CD4-positive, alpha-beta memory T cell (primary cell): ENCODE results near the gene SRP54. TPM values are rescaled to one million over a fixed set of nuclear protein-coding genes. Genes with fewer than 3 reads are reported as not detected.

Source experiments
- CTCF ChIA-PET: fragments of 350-600 bp; sonication (Branson Sonifier 250); formaldehyde crosslinking; loops from one replicate; lab custom pipeline; 2021; ENCODE audit warnings: inconsistent platforms; ENCODE audit not compliant: partially characterized antibody; lab: Charles Lee
- POLR2A ChIA-PET: fragments of 350-600 bp; sonication (Branson Sonifier 250); formaldehyde crosslinking; loops from one replicate; lab custom pipeline; 2021; ENCODE audit not compliant: partially characterized antibody; lab: Charles Lee
- DNase-seq, 5 donors: peaks; one replicate each; pipeline versions ENCODE4 v3.0.0 to v3.0.0-alpha.2; 2020 to 2022; ENCODE audit warnings: mixed read lengths in 1 of 5
- H3K27ac ChIP-seq: one replicate; pipeline ENCODE4 v1.7.0; 2013; ENCODE audit warnings: low read depth, low read length
- H3K27me3 ChIP-seq: 2 replicates; pipeline ENCODE4 v1.7.0; 2013; ENCODE audit warnings: mild to moderate bottlenecking, low read length, moderate library complexity; ENCODE audit not compliant: insufficient read depth
- H3K36me3 ChIP-seq: 2 replicates; pipeline ENCODE4 v1.7.0; 2013; ENCODE audit warnings: mild to moderate bottlenecking, low read length, moderate library complexity; ENCODE audit not compliant: insufficient read depth
- H3K4me1 ChIP-seq: 2 replicates; pipeline ENCODE4 v1.7.0; 2013; ENCODE audit warnings: mild to moderate bottlenecking, low read length, moderate library complexity; ENCODE audit not compliant: insufficient read depth
- H3K4me3 ChIP-seq, 2 donors: one replicate each; pipeline ENCODE4 v1.7.0; 2013; ENCODE audit warnings: low read length in 2 of 2, mild to moderate bottlenecking in 1 of 2
- H3K9me3 ChIP-seq, 2 donors: one replicate each; pipeline ENCODE4 v1.7.0; 2013; ENCODE audit warnings: low read length in 2 of 2, control low read depth in 1 of 2; ENCODE audit not compliant: control insufficient read depth in 1 of 2
- H3K27ac Mint-ChIP-seq, 7 donors: one replicate each; pipeline ENCODE4 v1.8.0; 2020 to 2021; ENCODE audit warnings: mixed read lengths in 7 of 7, mild to moderate bottlenecking in 6 of 7, inconsistent platforms in 3 of 7, moderate library complexity in 3 of 7
- H3K27me3 Mint-ChIP-seq, 2 donors: one replicate each; pipeline ENCODE4 v1.8.0; 2020 to 2021; ENCODE audit warnings: mixed read lengths in 2 of 2
- H3K36me3 Mint-ChIP-seq, 2 donors: one replicate each; pipeline ENCODE4 v1.8.0; 2020 to 2021; ENCODE audit warnings: mixed read lengths in 2 of 2, inconsistent platforms in 1 of 2, mild to moderate bottlenecking in 1 of 2
- H3K4me1 Mint-ChIP-seq, 4 donors: one replicate each; pipeline ENCODE4 v1.8.0; 2020 to 2021; ENCODE audit warnings: mixed read lengths in 4 of 4, mild to moderate bottlenecking in 1 of 4
- H3K4me3 Mint-ChIP-seq, 8 donors: one replicate each; pipeline ENCODE4 v1.8.0; 2020 to 2021; ENCODE audit warnings: mixed read lengths in 8 of 8, mild to moderate bottlenecking in 7 of 8, moderate library complexity in 6 of 8, inconsistent platforms in 3 of 8
- H3K9me3 Mint-ChIP-seq, 8 donors: one replicate each; pipeline ENCODE4 v1.8.0; 2020 to 2021; ENCODE audit warnings: mixed read lengths in 8 of 8, mild to moderate bottlenecking in 5 of 8, inconsistent platforms in 3 of 8, moderate library complexity in 1 of 8
- intact Hi-C: fragments of 100-400 bp; cut with micrococcal nuclease; formaldehyde crosslinking; loops from one replicate; pipeline ENCODE4 v1.15.1; 2023
- polyA plus RNA-seq, 2 donors: library from polyadenylated mRNA; unstranded; fragments of 300-500 nt; fragmentation: Illumina TruSeq; gene quantifications; one replicate each; pipeline ENCODE4 v1.2.3, GENCODE V29; 2021
- total RNA-seq, 2 experiments: library from RNA; stranded (reverse); gene quantifications; one replicate each; pipeline ENCODE4 v1.2.3, GENCODE V29; 2021

The SRP54 gene
- total and polyA plus RNA-seq, 4 experiments from 2014 or later, result 31.6 to 62.7 (median 54.5) TPM

DNA sequence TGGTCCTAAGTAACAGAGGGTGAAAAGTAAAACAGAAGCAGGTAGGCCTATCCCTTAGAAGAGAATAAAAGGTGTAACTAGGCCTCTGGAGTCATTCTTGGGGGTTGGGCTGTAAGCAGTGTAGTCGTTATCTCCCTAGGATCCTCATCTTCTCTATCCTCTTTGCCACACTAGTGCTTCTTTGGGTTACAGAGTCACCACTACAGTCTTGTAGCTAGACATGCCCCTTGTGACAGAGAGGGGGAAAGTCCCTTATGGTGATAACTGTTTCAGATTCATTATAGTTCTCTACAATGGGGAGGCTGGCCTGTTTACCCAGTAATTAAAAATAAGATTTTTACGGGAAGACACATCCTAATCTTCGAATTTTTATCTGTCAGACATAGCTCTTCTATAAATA, 16.4 kb upstream of the SRP54 start:
- Mint-ChIP-seq H3K4me1 (peaks cover under 1 to 10% (median 3%) of the 10 kb centered on the region in 4 donors), H3K27ac (peak overlapping the region in 4 of 7 donors; percentile 48 to 65 (median 52)), H3K4me3 (no peak overlapping the region), H3K36me3 (peaks cover 20 to 41% of the 10 kb centered on the region in 2 donors), H3K9me3 (no peaks in the 10 kb centered on the region), H3K27me3 (no peaks in the 10 kb centered on the region)
- CTCF ChIA-PET, result no interaction called here
- no peaks in the 10 kb centered on the region for H3K9me3 ChIP-seq
- intact Hi-C loops, result no loop called here
- H3K4me3 ChIP-seq, result no peak overlapping the region
- no peak for DNase-seq
- POLR2A ChIA-PET, result no interaction called here
- H3K4me1 ChIP-seq, result no peaks in the 10 kb centered on the region
- no peaks in the 10 kb centered on the region for H3K27me3 ChIP-seq
- no peak overlapping the region for H3K27ac ChIP-seq
- H3K36me3 ChIP-seq, result no peaks in the 10 kb centered on the region

DNA sequence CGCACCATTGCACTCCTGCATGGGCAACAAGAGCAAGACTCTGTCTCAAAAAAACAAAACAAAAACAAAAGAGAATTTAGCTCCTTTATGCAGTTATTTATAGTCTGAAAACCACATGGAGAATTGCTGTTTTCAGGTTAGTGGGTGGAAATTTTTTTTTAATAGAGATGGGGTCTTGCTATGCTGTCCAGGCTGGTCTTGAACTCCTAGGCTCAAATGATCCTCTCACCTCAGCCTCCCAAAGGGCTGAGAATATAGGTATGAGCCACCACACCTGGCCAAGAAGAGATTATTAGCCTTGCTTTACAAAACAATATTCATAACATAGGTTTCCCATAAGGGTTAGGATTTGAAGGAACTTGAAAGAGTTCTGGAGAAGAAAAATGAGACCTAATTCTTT, 12.1 kb upstream of the SRP54 start:
- Histone ChIP-seq H3K9me3 (no peaks in the 10 kb centered on the region), H3K27ac (no peak overlapping the region), H3K4me3 (no peak overlapping the region), H3K36me3 (no peaks in the 10 kb centered on the region), H3K27me3 (no peaks in the 10 kb centered on the region), H3K4me1 (no peaks in the 10 kb centered on the region)
- intact Hi-C loops, result no loop called here
- Mint-ChIP-seq H3K27ac (no peak overlapping the region), H3K27me3 (no peaks in the 10 kb centered on the region), H3K4me3 (no peak overlapping the region), H3K9me3 (no peaks in the 10 kb centered on the region), H3K36me3 (peaks cover 26 to 33% of the 10 kb centered on the region in 2 donors), H3K4me1 (peaks cover 8 to 23% (median 11%) of the 10 kb centered on the region in 4 donors)
- ChIA-PET POLR2A (no interaction called here), CTCF (interaction anchor here (0.9 kb wide), 1 partner anchor 10 kb away, joined by 3 read pairs; no protein-coding TSS in a partner anchor)
- no peak for DNase-seq

DNA sequence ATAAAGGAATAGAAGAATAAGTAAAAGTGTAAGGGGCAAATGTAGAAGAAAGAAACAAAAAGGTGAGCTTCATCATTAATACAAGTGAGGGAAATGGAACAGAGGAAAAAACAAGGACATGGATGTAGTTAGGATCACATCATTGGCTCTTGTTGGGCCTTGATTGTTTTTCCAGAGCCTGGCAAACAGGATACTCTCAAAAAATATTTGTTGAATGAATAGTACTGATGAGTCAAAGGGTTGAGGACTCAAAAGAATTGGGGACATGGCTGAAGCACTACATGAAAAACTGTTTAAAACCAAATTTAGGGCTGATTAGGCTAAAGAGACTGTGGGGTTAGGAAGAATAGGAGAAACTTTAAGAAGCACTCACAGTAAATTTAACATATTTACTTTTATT, 11.4 kb upstream of the SRP54 start:
- H3K27me3 Mint-ChIP-seq, result no peaks in the 10 kb centered on the region
- intact Hi-C loops, result no loop called here
- Histone ChIP-seq H3K27ac (no peak overlapping the region), H3K36me3 (no peaks in the 10 kb centered on the region), H3K4me1 (no peaks in the 10 kb centered on the region), H3K4me3 (no peak overlapping the region), H3K27me3 (no peaks in the 10 kb centered on the region), H3K9me3 (no peaks in the 10 kb centered on the region)
- CTCF ChIA-PET, result interaction anchor here (0.9 kb wide), 1 partner anchor 9 kb away, joined by 3 read pairs; no protein-coding TSS in a partner anchor
- H3K36me3 Mint-ChIP-seq, result peaks cover 20 to 27% of the 10 kb centered on the region in 2 donors
- peak overlapping the region in 2 of 7 donors; percentile 37 to 57 for H3K27ac Mint-ChIP-seq
- peaks cover 13 to 23% (median 14%) of the 10 kb centered on the region in 4 donors for H3K4me1 Mint-ChIP-seq
- DNase-seq, result no peak
- no peaks in the 10 kb centered on the region for H3K9me3 Mint-ChIP-seq
- H3K4me3 Mint-ChIP-seq, result no peak overlapping the region
- POLR2A ChIA-PET, result no interaction called here

DNA sequence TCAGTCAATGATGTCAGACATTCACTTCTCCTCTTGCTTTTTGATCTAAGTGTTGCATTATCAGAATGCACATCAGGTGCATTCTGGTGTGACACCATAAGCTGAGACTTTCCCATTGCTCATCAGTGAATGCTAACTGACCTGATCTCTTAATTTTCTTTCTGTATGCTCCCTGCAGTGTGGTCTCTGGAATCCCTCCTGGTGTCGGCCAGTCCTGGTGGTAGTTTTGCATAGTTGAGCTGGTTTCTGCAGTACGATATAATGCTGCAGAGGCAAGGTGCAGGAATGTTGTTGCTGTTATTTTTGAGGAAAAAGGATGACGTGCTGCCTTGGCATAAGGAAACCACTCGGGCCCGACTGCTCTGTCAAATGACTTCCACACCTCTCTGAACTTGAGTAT, 11.0 kb upstream of the SRP54 start:
- H3K4me1 Mint-ChIP-seq, result peaks cover 13 to 26% (median 17%) of the 10 kb centered on the region in 4 donors
- Histone ChIP-seq H3K36me3 (no peaks in the 10 kb centered on the region), H3K4me1 (no peaks in the 10 kb centered on the region), H3K4me3 (no peak overlapping the region), H3K9me3 (no peaks in the 10 kb centered on the region), H3K27ac (no peak overlapping the region), H3K27me3 (no peaks in the 10 kb centered on the region)
- peaks cover 18 to 27% of the 10 kb centered on the region in 2 donors for H3K36me3 Mint-ChIP-seq
- no peak for DNase-seq
- POLR2A ChIA-PET, result no interaction called here
- peak overlapping the region in 1 of 8 donors; percentile 50 for H3K4me3 Mint-ChIP-seq
- CTCF ChIA-PET, result no interaction called here
- H3K27me3 Mint-ChIP-seq, result no peaks in the 10 kb centered on the region
- peak overlapping the region in 4 of 7 donors; percentile 10 to 57 (median 56) for H3K27ac Mint-ChIP-seq
- H3K9me3 Mint-ChIP-seq, result no peaks in the 10 kb centered on the region
- intact Hi-C loops, result no loop called here

DNA sequence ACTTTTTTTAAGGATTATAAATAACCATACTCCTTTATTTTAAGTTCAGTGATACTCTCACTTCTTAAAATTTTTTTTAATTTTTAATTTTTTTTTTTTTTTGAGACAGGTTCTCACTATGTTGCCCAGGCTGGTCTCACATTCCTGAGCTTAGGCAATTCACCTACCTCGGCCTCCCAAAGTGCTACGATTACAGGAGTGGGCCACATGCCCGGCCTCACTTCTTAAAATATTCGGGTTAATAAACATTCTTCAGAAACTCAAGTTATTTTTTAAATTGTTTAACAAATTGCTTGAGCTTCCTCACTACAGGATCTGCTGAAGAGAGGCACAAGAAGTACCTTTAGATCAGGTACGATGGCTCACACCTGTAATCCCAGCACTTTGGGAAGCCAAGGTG, 4.3 kb upstream of the SRP54 start:
- Histone ChIP-seq H3K36me3 (no peaks in the 10 kb centered on the region), H3K9me3 (no peaks in the 10 kb centered on the region), H3K27ac (no peak overlapping the region), H3K27me3 (no peaks in the 10 kb centered on the region), H3K4me1 (peaks cover 14% of the 10 kb centered on the region), H3K4me3 (no peak overlapping the region)
- intact Hi-C loops, result no loop called here
- Mint-ChIP-seq H3K27me3 (no peaks in the 10 kb centered on the region), H3K27ac (no peak overlapping the region), H3K4me3 (peak overlapping the region in 1 of 8 donors; percentile 12), H3K9me3 (no peaks in the 10 kb centered on the region), H3K4me1 (peaks cover 13 to 20% (median 16%) of the 10 kb centered on the region in 4 donors), H3K36me3 (peaks cover 2 to 3% of the 10 kb centered on the region in 2 donors)
- POLR2A ChIA-PET, result interaction anchor here (6.9 kb wide), 1 partner anchor 105 kb away, joined by 128 read pairs; the partner anchor contains the start of gene BAZ1A
- CTCF ChIA-PET, result no interaction called here
- DNase-seq, result no peak

DNA sequence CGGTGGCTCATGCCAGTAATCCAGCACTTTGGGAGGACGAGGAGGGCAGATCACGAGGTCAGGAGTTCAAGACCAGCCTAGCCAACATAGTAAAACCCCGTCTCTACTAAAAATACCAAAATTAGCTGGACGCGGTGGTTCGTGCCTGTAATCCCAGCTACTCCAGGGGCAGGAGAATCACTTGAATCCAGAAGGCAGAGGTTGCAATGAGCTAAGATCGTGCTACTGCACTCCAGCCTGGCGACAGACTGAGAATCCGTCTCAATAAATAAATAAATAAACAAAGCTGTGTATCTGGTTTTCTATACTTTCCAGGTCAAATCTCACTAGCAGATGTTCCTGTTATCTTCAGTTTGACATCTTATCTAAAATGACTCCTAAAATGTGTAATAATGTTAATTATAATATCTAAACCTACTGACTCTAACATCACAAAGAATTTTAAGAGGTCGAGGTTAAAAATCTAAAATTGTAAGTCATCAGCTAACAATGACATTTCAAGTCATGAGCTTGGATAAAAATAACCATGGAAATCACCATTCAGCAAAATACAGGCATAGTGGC, 2.4 kb upstream of the SRP54 start:
- no peak overlapping the region for H3K4me3 ChIP-seq
- no peaks in the 10 kb centered on the region for H3K36me3 ChIP-seq
- ChIA-PET CTCF (interaction anchor here (0.9 to 4.3 kb wide), 13 partner anchors 10 to 433 kb away, joined by 3 to 16 read pairs (median 5); partner anchors contain the start of genes BAZ1A, NFKBIA, PPP2R3C and PRORP), POLR2A (interaction anchor here (1.1 to 6.9 kb wide), 8 partner anchors 47 to 442 kb away, joined by 6 to 128 read pairs (median 46); partner anchors contain the start of genes BAZ1A, FAM177A1, NFKBIA and PPP2R3C)
- no peaks in the 10 kb centered on the region for H3K9me3 Mint-ChIP-seq
- peak overlapping the region; percentile 98 for H3K27ac ChIP-seq
- H3K36me3 Mint-ChIP-seq, result peaks cover 5 to 7% of the 10 kb centered on the region in 2 donors
- no peaks in the 10 kb centered on the region for H3K27me3 Mint-ChIP-seq
- peak overlapping the region in 2 of 7 donors; percentile 19 to 60 for H3K27ac Mint-ChIP-seq
- H3K9me3 ChIP-seq, result no peaks in the 10 kb centered on the region
- peak overlapping the region in 6 of 8 donors; percentile 5 to 35 (median 26) for H3K4me3 Mint-ChIP-seq
- H3K27me3 ChIP-seq, result no peaks in the 10 kb centered on the region
- no peak for DNase-seq
- peaks cover 13 to 17% (median 16%) of the 10 kb centered on the region in 4 donors for H3K4me1 Mint-ChIP-seq
- intact Hi-C loops, result loop anchor here (10.0 kb wide), 1 partner anchor 244 kb away; no protein-coding TSS in a partner anchor
- H3K4me1 ChIP-seq, result peaks cover 34% of the 10 kb centered on the region

DNA sequence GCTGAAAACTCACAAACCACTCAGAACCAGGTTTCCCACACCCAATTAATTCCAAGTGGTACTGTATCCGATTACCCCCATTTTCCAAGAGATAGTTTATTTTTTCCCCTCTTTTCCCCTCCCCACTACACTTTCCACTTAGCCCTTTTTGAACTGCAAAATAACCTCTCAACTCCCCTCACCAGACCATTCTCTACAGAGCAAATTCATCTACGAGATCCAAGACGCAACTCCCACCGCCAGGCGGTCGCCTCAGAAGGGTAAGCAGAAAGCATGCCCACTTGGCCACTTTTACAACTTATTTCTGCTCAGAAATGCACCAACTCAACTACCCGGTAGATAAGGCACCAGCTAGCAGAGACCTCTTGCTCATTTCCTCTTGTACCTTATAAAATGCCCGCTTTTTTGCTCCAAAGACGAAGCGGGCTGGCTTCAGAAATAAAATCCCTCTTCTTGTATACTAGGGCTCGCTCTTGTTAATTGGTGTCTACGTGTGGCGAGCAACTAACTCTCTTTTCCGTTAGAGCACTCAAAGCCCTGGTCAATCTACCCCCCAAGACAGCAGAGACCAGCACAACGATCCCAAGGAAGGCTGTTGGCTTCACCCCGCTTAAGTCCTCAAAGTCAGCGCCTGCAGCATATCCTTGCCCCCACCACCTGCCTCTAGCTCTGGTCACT, 910 bp upstream of the SRP54 start:
- peak overlapping the region; percentile 87 to 91 for H3K4me3 ChIP-seq
- H3K4me3 Mint-ChIP-seq, result no peak overlapping the region
- H3K4me1 Mint-ChIP-seq, result peaks cover 7 to 19% (median 13%) of the 10 kb centered on the region in 4 donors
- H3K27me3 Mint-ChIP-seq, result no peaks in the 10 kb centered on the region
- ChIA-PET CTCF (interaction anchor here (0.6 to 4.3 kb wide), 19 partner anchors 22 to 441 kb away, joined by 3 to 16 read pairs (median 4); partner anchors contain the start of genes BAZ1A, FAM177A1, NFKBIA and PPP2R3C), POLR2A (interaction anchor here (0.8 to 6.9 kb wide), 27 partner anchors 11 to 844 kb away, joined by 3 to 128 read pairs (median 6); partner anchors contain the start of genes BAZ1A, BRMS1L, CFL2 and FAM177A1)
- no peaks in the 10 kb centered on the region for H3K9me3 ChIP-seq
- peak in 1 of 5 donors; percentile 51 for DNase-seq
- H3K27me3 ChIP-seq, result no peaks in the 10 kb centered on the region
- peaks cover 43% of the 10 kb centered on the region for H3K4me1 ChIP-seq
- no peaks in the 10 kb centered on the region for H3K36me3 ChIP-seq
- intact Hi-C loops, result loop anchor here (1.0 to 10.0 kb wide), 12 partner anchors 51 to 827 kb away; partner anchors contain the start of genes CFL2, FAM177A1, NFKBIA and PRORP
- peaks cover 5% of the 10 kb centered on the region in 2 donors for H3K36me3 Mint-ChIP-seq
- H3K9me3 Mint-ChIP-seq, result no peaks in the 10 kb centered on the region
- no peak overlapping the region for H3K27ac Mint-ChIP-seq
- peak overlapping the region; percentile 98 for H3K27ac ChIP-seq
